ENCODE measurements around the gene ADAMTS14. TPM values are rescaled to one million over a fixed set of nuclear protein-coding genes. Genes with fewer than 3 reads are reported as not detected.

ADAMTS14 gene
- total RNA-seq, 2 experiments from 2014 or later = not detected

DNA sequence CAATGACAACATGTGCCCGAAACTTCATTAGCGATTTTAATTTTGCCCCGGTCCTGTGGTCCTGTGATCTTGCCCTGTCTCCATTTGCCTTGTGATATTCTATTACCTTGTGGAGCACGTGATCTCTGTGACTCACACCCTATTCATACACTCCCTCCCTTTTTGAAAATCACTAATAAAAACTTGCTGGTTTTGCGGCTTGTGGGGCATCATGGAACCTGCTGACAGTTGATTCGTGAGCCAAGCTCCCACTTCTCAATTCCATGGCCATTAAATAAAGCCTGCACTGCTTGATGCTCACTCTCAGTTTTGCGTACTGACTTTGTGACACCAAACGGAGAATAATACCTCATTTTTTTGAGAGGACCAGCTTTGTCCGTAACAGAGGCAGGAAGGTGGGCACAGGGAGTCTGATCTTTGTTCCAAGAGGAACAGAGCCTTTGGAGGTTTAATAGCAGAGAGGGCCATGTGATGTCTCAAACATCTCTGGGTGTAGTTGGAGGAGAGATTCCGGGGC lies 3.8 kb upstream of the ADAMTS14 start:
- H3K4me3 ChIP-seq (ENCODE audit: low read length) = no peak overlapping the region
- H3K27me3 ChIP-seq (ENCODE audit: control insufficient read depth in 1 of 2, insufficient read depth in 2 of 2, low read length in 2 of 2) = peaks cover 13 to 22% of the 10 kb centered on the region in 2 experiments
- ATAC-seq (ENCODE audit: poor library complexity) (no peak), DNase-seq (no peak)
- peaks cover 8% of the 10 kb centered on the region for H3K4me1 Mint-ChIP-seq (ENCODE audit: low read depth)
- H3K27ac ChIP-seq (ENCODE audit: low read depth in 1 of 2, low read length in 2 of 2) = no peak overlapping the region
- no peak overlapping the region for H3K4me3 Mint-ChIP-seq
- peaks cover 18% of the 10 kb centered on the region for H3K27me3 Mint-ChIP-seq
- no peak overlapping the region for H3K27ac Mint-ChIP-seq
- ChIA-PET CTCF (no interaction called here), POLR2A (no interaction called here)
- intact Hi-C loops (cut with DNase I, micrococcal nuclease) = no loop called here
- no peaks in the 10 kb centered on the region for H3K36me3 ChIP-seq (ENCODE audit: insufficient read depth, low read length)
- H3K4me1 ChIP-seq (ENCODE audit: insufficient read depth, low read length) = no peaks in the 10 kb centered on the region
- H3K9me3 ChIP-seq (ENCODE audit: control insufficient read depth in 1 of 2, insufficient read depth in 1 of 2, low read length in 2 of 2) = no peaks in the 10 kb centered on the region
- H3K9me3 Mint-ChIP-seq = no peaks in the 10 kb centered on the region
- TF ChIP-seq, protein P1, sequence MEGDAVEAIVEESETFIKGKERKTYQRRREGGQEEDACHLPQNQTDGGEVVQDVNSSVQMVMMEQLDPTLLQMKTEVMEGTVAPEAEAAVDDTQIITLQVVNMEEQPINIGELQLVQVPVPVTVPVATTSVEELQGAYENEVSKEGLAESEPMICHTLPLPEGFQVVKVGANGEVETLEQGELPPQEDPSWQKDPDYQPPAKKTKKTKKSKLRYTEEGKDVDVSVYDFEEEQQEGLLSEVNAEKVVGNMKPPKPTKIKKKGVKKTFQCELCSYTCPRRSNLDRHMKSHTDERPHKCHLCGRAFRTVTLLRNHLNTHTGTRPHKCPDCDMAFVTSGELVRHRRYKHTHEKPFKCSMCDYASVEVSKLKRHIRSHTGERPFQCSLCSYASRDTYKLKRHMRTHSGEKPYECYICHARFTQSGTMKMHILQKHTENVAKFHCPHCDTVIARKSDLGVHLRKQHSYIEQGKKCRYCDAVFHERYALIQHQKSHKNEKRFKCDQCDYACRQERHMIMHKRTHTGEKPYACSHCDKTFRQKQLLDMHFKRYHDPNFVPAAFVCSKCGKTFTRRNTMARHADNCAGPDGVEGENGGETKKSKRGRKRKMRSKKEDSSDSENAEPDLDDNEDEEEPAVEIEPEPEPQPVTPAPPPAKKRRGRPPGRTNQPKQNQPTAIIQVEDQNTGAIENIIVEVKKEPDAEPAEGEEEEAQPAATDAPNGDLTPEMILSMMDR (IDR thresholded peaks at IDR 0.05) = no peak
- no peaks in the 10 kb centered on the region for H3K36me3 Mint-ChIP-seq (ENCODE audit: low read depth)

DNA sequence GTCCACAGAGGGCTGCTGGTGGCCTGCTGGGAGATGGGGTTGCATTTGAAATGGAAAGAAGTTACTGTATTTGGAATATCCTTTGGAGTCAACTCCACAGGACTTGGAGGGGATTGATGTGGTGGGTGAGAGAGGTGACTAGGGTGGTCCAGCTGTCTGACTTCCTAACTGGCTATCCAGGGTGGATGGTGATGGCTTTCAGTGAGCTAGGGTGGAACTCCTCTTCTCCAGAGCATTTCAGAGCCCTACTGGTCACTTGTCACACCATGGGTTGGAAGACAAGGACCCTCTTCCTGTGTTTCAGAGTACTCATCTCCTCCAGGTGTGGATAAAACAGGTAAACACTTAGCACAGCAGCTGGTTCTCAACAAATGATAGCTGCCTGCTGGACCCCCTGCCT lies 3.3 kb upstream of the ADAMTS14 start:
- H3K4me3 ChIP-seq (ENCODE audit: low read length) = no peak overlapping the region
- H3K36me3 ChIP-seq (ENCODE audit: insufficient read depth, low read length) = no peaks in the 10 kb centered on the region
- ATAC-seq (ENCODE audit: poor library complexity) (no peak), DNase-seq (no peak)
- H3K27me3 ChIP-seq (ENCODE audit: control insufficient read depth in 1 of 2, insufficient read depth in 2 of 2, low read length in 2 of 2) = peaks cover 17 to 27% of the 10 kb centered on the region in 2 experiments
- Mint-ChIP-seq H3K4me3 (no peak overlapping the region), H3K9me3 (no peaks in the 10 kb centered on the region), H3K36me3 (ENCODE audit: low read depth) (no peaks in the 10 kb centered on the region), H3K27ac (no peak overlapping the region), H3K4me1 (ENCODE audit: low read depth) (peaks cover 8% of the 10 kb centered on the region), H3K27me3 (peaks cover 23% of the 10 kb centered on the region)
- TF ChIP-seq, protein P1 (IDR thresholded peaks at IDR 0.05) = no peak
- no peak overlapping the region for H3K27ac ChIP-seq (ENCODE audit: low read depth in 1 of 2, low read length in 2 of 2)
- ChIA-PET POLR2A (no interaction called here), CTCF (no interaction called here)
- H3K9me3 ChIP-seq (ENCODE audit: control insufficient read depth in 1 of 2, insufficient read depth in 1 of 2, low read length in 2 of 2) = no peaks in the 10 kb centered on the region
- no peaks in the 10 kb centered on the region for H3K4me1 ChIP-seq (ENCODE audit: insufficient read depth, low read length)
- intact Hi-C loops (cut with DNase I, micrococcal nuclease) = no loop called here

DNA sequence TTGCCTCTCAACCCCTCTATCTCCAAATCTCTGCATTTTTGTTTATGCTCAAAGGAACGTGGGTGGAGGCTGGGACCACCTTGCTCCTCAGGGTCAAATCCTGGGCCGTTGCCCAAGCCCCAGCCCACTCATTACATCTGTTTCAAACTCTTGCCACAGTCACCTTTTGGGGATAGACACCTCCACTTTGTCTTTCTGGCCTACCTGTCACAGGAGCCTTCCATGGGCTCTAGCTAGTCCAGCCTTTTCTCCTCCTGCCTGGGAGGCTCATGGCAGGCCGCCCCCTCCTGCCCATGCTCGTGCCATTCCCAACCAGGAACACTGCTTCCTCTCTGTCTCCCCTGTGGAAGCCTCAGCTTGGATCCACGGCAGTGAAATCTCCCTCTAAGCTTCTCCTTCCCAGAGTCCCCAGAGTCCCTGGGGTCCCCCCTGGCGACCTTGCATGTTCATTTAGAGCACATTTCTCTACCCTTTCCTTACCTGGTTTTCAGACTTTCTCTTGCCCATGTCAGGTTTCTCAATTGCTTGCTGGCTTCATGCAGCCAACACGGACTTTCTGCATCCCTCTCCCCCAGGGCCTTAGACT lies 2.5 kb upstream of the ADAMTS14 start:
- Histone ChIP-seq H3K9me3 (ENCODE audit: control insufficient read depth in 1 of 2, insufficient read depth in 1 of 2, low read length in 2 of 2) (no peaks in the 10 kb centered on the region), H3K36me3 (ENCODE audit: insufficient read depth, low read length) (no peaks in the 10 kb centered on the region), H3K4me1 (ENCODE audit: insufficient read depth, low read length) (no peaks in the 10 kb centered on the region), H3K27ac (ENCODE audit: low read depth in 1 of 2, low read length in 2 of 2) (no peak overlapping the region), H3K27me3 (ENCODE audit: control insufficient read depth in 1 of 2, insufficient read depth in 2 of 2, low read length in 2 of 2) (peaks cover 22 to 33% of the 10 kb centered on the region in 2 experiments), H3K4me3 (ENCODE audit: low read length) (no peak overlapping the region)
- H3K4me1 Mint-ChIP-seq (ENCODE audit: low read depth) = peaks cover 8% of the 10 kb centered on the region
- intact Hi-C loops (cut with DNase I, micrococcal nuclease) = loop anchor here in 1 of 2 experiments (10.0 kb wide), 1 partner anchor 105 kb away; no protein-coding TSS in a partner anchor
- H3K27ac Mint-ChIP-seq = no peak overlapping the region
- ChIA-PET POLR2A (no interaction called here), CTCF (no interaction called here)
- no peak overlapping the region for H3K4me3 Mint-ChIP-seq
- TF ChIP-seq, protein P1 (IDR thresholded peaks at IDR 0.05) = no peak
- no peaks in the 10 kb centered on the region for H3K36me3 Mint-ChIP-seq (ENCODE audit: low read depth)
- DNase-seq (no peak), ATAC-seq (ENCODE audit: poor library complexity) (no peak)
- peaks cover 31% of the 10 kb centered on the region for H3K27me3 Mint-ChIP-seq
- H3K9me3 Mint-ChIP-seq = no peaks in the 10 kb centered on the region
